ENCODE results near the gene CX3CR1. TPM values are rescaled to one million over a fixed set of nuclear protein-coding genes. Genes with fewer than 3 reads are reported as not detected.

CX3CR1 gene
- total and polyA plus RNA-seq, 10 of the 15 experiments (the other 5 are each of a cell fraction or from before 2014, with no cell fraction given): 0.05 to 0.53 (median 0.15) TPM

GRCh38 chr3:39255503-39256325 lies 24.1 kb downstream of the CX3CR1 start (continued):
- TF ChIP-seq MEF2A (IDR thresholded peaks at IDR 0.05; ENCODE audit: insufficient read depth, low read depth, low read length) (peak; percentile 77), USF2 (IDR thresholded peaks at IDR 0.05; ENCODE audit: borderline replicate concordance, low read depth, low read length) (no peak), TAF1 (IDR thresholded peaks at IDR 0.05; ENCODE audit: borderline replicate concordance, low read depth, low read length) (no peak), KDM1A (IDR thresholded peaks at IDR 0.05; ENCODE audit: borderline replicate concordance) (no peak), BMI1 (IDR thresholded peaks at IDR 0.05; ENCODE audit: borderline replicate concordance) (no peak), SREBF1 (IDR thresholded peaks at IDR 0.05; ENCODE audit: low read length) (no peak), CBX5 (IDR thresholded peaks at IDR 0.05; ENCODE audit: low read depth) (no peak), HDAC6 (IDR thresholded peaks at IDR 0.05; ENCODE audit: unreplicated experiment) (no peak), NKRF (conservative IDR thresholded peaks at IDR 0.05) (no peak), MYB (IDR thresholded peaks at IDR 0.05; ENCODE audit: borderline replicate concordance, low read depth, low read length) (no peak), STAT3 (IDR thresholded peaks at IDR 0.05; ENCODE audit: low read depth, low read length) (peak; percentile 68; the same call in 1 of the 2 replicates), TCF7 (IDR thresholded peaks at IDR 0.05; ENCODE audit: borderline replicate concordance) (no peak), MAX (IDR thresholded peaks at IDR 0.05; ENCODE audit: low read depth, low read length) (no peak), BCL11A (IDR thresholded peaks at IDR 0.05; ENCODE audit: low read depth, low read length) (peak; percentile 77), NFYB (IDR thresholded peaks at IDR 0.05; ENCODE audit: insufficient read depth, low read depth, low read length) (no peak), NFYA (IDR thresholded peaks at IDR 0.05; ENCODE audit: borderline replicate concordance, low read depth, low read length) (no peak), KLF5 (IDR thresholded peaks at IDR 0.05; ENCODE audit: partially characterized antibody) (no peak), ZSCAN29 (IDR thresholded peaks at IDR 0.05) (0 out of 2 replicates have a peak, but pooled peaks have one; percentile 28), BCLAF1 (IDR thresholded peaks at IDR 0.05) (no peak), HSF1 (IDR thresholded peaks at IDR 0.05; ENCODE audit: low read depth, low read length) (no peak)
